Measurements from ENCODE around the gene BMPR1A.
A peak's percentile ranks its signal among the peaks of the same experiment; 100 is the strongest.

The BMPR1A gene

DNA sequence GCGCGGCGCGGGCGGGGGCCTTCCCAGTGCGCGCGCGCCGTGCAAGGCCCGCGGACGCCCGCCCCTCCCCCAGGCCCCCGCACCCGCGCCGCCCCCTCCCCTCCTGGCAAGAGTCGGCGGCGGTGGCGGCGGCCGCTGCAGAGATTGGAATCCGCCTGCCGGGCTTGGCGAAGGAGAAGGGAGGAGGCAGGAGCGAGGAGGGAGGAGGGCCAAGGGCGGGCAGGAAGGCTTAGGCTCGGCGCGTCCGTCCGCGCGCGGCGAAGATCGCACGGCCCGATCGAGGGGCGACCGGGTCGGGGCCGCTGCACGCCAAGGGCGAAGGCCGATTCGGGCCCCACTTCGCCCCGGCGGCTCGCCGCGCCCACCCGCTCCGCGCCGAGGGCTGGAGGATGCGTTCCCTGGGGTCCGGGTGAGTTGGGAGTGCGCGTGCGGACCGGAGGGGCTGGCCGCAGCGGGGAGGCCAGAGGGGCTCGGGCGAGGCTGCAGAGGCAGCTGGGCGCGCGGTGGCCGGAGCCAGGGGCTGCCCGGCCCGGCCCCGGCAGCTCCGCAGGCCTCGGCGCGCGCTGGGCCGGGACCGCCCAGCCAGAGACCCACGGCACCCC, at the start of gene BMPR1A:
Gene BMPR1A, plus strand, starts transcription at position 109 of the 602 bp plus-strand sequence. CDS start 119,400 bp downstream, outside the sequence.
- no peak for DNase-seq (ENCODE audit: low read depth in 3 of 3)

GRCh38 chr10:86706977-86707376, 49.4 kb upstream of the BMPR1A start:
- no peak for DNase-seq (ENCODE audit: low read depth in 3 of 3)

DNA sequence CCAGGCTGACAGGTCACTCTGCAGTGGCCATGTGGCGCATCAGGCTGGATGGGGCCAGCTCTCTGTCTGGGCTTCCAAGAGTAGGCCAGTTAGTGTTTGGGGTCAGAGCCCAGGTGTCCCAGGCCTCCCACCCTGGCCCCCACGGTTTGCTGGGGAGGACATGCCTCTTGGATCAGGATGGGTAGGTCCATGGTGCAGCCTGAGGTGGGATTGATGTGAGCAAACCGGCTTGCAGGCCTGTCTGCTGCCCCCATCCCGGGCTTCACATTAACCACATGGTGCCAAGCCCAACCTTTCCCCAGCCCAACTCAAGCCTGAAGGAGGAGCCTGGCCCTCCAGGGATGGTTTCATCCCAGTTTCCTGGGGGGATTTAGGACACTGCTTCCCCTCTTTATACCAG, 48.9 kb upstream of the BMPR1A start:
- no peak for DNase-seq (ENCODE audit: low read depth in 3 of 3)

DNA sequence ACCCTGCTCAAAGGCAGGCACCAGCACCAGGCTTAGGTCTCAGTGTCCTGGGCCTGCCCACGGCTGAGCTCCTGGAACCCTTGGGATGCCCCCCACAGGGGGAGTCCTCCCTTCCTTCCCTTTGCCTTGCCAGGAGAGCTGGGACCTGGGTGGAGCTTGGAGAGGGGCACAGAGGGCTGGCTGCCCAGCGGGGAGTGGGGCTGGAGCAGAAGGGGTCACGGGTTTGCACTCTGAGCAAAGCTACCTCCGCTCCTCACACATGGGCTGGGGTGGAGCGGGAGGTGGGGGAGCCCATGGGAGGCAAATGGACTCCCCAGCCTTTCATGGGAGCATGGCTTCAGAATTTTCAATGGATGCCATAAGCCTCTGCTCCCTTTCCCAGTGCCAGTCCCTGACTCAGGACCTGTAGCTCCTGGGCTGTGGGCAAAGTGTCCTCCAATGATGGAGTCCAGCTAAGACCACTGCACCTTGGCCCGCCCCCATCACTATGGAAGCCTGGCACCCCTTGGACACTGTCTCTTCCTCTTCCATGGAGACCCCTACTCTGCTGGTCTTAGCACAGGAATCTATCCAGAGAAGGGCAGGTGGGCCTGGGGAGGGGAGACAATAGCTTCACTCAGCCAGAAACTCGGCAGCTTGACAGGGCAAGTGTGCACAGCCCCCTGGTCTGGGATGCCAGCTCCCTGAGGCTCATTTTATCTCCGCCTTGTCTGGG, 48.2 kb upstream of the BMPR1A start:
- no peak for DNase-seq (ENCODE audit: low read depth in 3 of 3)

GRCh38 chr10:86708783-86709380, 47.5 kb upstream of the BMPR1A start:
- DNase-seq (ENCODE audit: low read depth in 3 of 3) = no peak

DNA sequence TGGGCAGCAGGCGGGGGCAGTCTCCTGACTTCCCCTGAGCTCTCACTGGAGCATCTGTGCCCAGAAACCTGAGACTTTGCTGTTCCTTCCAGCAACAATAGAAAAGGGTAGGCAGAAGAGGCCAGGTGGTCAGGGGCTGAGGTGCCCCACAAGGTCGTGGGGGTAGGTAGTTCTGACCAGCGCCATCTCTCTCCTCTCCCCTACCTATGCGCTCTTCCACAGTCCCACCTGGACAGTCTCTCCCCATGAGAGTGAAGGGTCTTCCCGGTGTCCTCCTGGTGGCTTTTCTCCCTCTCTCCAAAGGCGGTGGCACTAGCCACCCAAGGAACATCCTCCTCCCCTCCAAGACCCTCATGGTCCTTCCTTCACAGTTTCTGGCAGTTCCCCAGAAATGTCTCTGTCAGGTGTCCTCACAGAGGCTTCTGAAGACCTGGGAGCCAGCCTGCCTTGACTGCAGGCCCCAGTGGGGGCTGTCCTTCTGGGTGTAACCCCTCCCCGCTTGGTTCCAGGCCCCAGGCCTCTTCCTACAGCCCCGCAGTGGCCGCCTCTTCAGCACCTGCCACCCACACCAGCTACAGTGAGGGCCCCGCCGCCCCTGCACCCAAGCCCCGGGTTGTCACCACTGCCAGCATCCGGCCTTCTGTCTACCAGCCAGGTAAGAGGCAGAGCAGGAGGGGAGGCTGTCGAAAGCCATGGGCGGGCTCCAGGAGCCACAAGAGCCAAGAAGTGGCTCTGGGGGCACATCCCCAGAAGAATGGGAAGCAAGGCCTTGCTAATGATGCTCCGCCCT, 46.8 kb upstream of the BMPR1A start:
- no peak for DNase-seq (ENCODE audit: low read depth in 3 of 3)

GRCh38 chr10:86710987-86711512, 45.4 kb upstream of the BMPR1A start:
- peak; percentile 61 to 73 (median 69) for DNase-seq (ENCODE audit: low read depth in 3 of 3)

DNA sequence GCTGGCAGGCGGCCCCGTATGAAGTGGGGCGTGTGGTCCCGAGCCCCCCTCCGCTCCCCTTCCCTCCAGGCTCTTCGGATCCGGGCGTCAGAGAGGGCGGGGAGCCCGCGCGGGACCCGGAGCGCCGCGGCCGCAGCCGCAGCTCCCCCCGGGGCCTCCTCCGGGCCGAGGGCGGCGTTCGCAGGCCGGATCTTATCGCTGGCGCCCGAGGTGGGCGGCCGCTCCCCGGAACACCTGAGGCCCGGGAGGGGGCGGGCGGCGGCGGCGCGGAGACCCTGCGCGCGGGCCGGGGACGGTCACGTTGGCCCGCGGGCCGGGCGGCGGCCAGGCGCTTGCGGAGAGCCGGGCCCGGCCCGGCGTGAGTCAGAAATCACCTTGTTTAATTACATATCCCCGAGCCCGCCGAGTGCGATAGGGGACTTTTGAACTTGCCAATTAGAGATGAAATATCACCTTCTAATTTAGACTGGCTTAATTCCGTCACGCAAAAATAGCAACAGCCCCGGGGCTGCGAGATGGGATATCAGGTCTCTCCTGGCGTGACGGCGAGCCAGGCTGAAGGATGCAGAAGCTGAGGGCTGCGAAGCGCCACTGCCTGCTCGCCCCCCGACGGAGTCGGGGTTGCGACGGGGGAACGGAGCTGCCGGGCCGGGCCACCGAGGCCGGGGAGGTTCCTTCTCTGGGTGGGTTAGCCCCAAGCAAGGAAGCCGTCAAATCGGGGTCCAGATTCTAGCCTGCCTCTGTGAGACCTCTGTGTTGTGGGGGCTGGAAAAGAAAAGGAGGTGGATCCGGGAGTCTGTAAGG, 44.7 kb upstream of the BMPR1A start:
- peak; percentile 14 to 56 (median 34) for DNase-seq (ENCODE audit: low read depth in 3 of 3)

DNA sequence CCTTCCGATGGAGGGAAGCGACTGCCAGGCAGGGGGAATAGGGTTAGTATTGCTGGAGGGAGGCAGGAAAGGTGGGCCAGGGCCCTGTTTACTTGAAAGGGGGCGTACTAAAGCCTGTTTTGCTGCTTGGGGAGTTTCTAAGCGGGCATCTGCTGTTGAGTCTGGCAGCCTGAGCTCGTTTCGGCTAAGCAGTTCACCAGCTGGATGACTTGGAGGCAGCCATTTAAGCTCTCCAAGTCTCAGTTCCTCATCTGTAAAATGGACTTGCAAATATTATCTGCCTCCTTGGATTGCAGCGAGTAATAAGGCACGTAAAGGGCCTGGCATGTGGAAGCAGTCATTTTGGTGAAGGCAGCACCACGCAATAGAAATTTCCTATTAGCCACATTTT, 44.1 kb upstream of the BMPR1A start:
- no peak for DNase-seq (ENCODE audit: low read depth in 3 of 3)

DNA sequence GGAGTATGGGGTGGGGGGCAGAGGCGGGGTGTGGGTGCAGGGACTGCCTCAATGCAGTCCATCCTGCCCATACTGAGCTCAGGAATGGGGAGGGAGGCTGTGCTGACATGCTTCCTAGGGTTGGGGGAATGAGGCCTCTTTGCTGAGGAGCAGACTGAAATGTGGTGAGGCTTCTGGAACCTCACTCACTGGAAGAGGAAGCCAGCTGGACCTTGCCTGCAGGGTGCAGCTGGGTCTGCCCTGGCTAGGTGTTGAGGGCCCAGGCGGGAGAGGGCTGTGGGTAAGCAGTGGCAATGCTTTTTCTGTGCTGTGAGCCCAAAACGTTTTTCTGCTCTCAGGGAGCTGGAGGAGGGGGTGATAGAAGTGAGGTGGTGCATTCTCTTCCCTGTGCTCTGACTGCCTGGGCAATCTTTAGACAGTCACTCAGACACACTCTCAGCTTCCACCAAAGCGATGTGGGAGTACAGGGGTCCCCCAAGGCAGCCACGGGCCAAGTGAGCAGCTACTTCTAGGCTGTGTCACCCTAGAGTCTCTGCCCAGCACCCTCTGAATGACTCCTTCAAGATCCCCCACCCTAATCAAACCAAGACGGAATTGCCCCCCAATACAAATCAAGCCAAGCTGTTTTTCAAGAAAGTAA, 41.1 kb upstream of the BMPR1A start:
- no peak for DNase-seq (ENCODE audit: low read depth in 3 of 3)

DNA sequence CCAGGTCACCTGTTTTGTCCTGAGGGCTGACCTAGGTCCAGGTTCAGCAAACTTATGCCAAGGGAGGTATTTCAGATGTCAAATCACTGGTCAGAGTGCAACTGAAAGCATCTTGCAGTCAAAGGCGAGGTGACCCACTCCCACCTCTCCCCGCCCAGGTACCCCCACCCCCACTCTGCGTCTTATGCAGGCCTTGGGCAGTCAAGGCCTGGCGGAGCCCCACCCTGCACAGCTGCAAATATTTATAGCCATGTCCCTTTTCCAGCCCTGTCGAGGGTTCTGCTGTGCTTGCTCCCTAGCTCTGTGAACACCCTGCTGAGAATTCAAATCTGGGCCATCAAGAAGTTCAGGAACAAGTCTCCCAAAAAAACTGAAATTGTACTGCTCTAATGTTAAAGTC, 40.6 kb upstream of the BMPR1A start:
- DNase-seq (ENCODE audit: low read depth in 3 of 3) = no peak

DNA sequence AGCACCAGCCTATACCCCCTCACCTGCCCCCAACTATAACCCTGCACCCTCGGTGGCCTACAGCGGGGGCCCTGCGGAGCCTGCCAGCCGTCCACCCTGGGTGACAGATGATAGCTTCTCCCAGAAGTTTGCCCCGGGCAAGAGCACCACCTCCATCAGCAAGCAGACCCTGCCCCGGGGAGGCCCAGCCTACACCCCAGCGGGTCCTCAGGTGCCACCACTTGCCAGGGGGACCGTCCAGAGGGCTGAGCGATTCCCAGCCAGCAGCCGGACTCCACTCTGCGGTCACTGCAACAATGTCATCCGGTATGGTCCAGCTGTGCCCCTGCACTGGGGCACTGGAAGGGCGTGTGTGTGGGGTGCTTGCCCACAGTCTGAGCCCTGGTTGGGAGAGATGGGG, 40.0 kb upstream of the BMPR1A start:
- DNase-seq (ENCODE audit: low read depth in 3 of 3) = no peak

- no peak for DNase-seq (ENCODE audit: low read depth in 3 of 3)
Measured at GRCh38 chr10:86718556-86718955, 37.9 kb upstream of the BMPR1A start.

DNA sequence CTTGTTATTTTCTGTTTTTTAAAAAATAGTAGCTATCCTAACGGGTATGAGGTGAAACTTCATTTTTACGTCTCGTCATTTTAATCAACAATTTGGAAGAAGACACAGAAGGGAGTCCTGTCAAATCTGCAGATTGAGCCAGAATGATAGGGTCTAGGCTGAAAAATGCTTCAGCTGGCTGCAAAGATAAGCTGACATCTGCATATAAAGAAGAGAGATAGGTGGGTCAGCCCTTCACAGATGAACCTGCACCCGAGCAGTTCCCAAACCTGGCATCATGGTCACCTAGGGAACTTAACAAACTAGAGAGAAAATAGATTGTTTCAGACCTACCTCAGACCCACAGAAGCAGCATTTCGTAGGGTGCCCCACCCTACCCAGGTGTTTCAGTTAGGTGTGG, 35.2 kb upstream of the BMPR1A start:
- no peak for DNase-seq (ENCODE audit: low read depth in 3 of 3)

- no peak for DNase-seq (ENCODE audit: low read depth in 3 of 3)
Measured at GRCh38 chr10:86723009-86723408, 33.4 kb upstream of the BMPR1A start.

DNA sequence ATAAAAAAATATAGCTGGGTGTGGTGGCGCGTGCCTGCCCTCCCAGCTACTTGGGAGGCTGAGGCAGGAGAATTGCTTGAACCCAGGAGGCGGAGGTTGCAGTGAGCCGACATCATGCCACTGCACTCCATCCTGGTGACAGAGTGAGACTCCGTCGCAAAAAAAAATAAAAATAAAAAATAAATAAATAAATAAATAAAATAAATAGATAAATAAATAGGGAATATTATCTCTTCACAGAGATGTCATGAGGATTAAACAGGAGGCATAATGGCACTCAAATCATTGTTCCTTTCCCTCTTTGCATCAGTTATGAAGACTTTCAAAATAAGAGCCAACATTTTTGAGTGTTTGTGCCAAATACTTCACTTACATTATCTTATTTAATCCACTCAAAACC, 32.0 kb upstream of the BMPR1A start:
- DNase-seq (ENCODE audit: low read depth in 3 of 3) = no peak

DNA sequence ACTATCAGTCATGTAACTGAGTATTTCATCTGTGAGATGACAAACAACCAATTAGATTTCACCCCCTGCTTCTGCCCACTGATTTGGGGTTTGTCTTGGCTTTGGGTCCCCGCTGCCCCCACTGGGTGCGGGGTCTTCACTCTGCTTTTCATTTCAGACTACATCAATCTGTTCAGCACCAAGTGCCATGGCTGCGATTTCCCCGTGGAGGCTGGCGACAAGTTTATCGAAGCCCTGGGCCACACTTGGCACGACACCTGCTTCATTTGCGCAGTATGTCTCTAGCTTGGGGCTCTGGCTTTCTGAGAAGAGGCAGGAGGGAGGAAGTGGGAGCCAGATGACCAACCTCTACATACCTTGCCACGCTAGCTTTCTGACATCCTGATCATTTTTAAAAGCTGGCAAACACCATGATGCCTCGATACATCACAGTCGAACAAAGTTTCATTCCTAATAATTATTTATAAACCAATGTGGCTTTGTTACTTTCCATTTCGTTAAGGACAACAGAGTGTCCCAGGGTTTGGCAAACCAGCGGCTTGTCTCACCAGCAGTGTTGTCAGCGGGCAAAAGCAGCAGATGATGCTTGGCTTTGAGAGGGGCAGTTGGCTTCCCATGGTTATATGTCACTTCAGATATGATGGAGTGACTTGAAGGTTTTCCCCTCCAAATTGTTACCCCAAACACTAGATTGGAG, 30.3 kb upstream of the BMPR1A start:
- DNase-seq (ENCODE audit: low read depth in 3 of 3) = no peak

GRCh38 chr10:86726677-86726999, 29.8 kb upstream of the BMPR1A start:
- no peak for DNase-seq (ENCODE audit: low read depth in 3 of 3)

DNA sequence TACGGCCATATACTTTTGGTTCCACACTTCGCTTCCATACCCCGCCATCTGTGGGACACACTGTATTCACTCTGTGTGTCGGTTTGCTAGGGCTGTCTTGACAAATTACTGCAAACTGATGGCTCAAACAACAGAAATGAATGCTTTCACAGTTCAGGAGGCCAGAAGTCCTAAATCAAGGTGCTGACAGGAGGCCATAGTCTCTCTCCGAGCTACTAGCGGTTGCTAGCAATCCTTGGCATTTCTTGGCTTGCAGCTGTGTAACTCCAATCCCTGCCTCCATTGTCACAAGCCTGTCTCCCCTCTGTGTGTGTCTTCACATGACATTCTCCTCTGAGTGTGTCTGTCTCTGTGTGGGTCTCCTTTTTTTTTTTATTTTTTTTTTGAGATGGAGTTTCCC, 28.9 kb upstream of the BMPR1A start:
- DNase-seq (ENCODE audit: low read depth in 3 of 3) = no peak

GRCh38 chr10:86728056-86728455, 28.4 kb upstream of the BMPR1A start:
- no peak for DNase-seq (ENCODE audit: low read depth in 3 of 3)

All from stimulated activated CD4-positive, alpha-beta T cell treated with anti-CD3 and anti-CD28 coated beads, TNF-alpha, amount 100 ng/mL, for 4 hours (primary cell).